HG03442 (cell line): Measurements from ENCODE around the gene MYBPHL.
A peak's percentile ranks its signal among the peaks of the same experiment; 100 is the strongest.

ENCODE experiments used
- ATAC-seq: cut with Tn5 transposase; IDR thresholded peaks from one replicate; pipeline ENCODE4 v1.9.1; 2021; ENCODE audit warnings: mild to moderate bottlenecking, moderate library complexity; ENCODE audit not compliant: unreplicated experiment

MYBPHL gene

GRCh38 chr1:109253803-109254620 lies 52.8 kb downstream of the MYBPHL start:
- no peak for ATAC-seq

GRCh38 chr1:109252893-109253802 lies 53.7 kb downstream of the MYBPHL start:
- no peak for ATAC-seq

GRCh38 chr1:109252167-109252892 lies 54.5 kb downstream of the MYBPHL start:
- no peak for ATAC-seq

DNA sequence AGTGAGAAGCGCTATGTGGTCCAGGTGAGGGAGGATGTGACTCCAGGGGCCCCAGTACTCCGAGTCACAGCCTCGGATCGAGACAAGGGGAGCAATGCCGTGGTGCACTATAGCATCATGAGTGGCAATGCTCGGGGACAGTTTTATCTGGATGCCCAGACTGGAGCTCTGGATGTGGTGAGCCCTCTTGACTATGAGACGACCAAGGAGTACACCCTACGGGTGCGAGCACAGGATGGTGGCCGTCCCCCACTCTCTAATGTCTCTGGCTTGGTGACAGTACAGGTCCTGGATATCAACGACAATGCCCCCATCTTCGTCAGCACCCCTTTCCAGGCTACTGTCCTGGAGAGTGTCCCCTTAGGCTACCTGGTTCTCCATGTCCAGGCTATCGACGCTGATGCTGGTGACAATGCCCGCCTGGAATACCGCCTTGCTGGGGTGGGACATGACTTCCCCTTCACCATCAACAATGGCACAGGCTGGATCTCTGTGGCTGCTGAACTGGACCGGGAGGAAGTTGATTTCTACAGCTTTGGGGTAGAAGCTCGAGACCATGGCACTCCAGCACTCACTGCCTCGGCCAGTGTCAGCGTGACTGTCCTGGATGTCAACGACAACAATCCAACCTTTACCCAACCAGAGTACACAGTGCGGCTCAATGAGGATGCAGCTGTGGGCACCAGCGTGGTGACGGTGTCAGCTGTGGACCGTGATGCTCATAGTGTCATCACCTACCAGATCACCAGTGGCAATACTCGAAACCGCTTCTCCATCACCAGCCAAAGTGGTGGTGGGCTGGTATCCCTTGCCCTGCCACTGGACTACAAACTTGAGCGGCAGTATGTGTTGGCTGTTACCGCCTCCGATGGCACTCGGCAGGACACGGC lies 55.3 kb downstream of the MYBPHL start:
- no peak for ATAC-seq

DNA sequence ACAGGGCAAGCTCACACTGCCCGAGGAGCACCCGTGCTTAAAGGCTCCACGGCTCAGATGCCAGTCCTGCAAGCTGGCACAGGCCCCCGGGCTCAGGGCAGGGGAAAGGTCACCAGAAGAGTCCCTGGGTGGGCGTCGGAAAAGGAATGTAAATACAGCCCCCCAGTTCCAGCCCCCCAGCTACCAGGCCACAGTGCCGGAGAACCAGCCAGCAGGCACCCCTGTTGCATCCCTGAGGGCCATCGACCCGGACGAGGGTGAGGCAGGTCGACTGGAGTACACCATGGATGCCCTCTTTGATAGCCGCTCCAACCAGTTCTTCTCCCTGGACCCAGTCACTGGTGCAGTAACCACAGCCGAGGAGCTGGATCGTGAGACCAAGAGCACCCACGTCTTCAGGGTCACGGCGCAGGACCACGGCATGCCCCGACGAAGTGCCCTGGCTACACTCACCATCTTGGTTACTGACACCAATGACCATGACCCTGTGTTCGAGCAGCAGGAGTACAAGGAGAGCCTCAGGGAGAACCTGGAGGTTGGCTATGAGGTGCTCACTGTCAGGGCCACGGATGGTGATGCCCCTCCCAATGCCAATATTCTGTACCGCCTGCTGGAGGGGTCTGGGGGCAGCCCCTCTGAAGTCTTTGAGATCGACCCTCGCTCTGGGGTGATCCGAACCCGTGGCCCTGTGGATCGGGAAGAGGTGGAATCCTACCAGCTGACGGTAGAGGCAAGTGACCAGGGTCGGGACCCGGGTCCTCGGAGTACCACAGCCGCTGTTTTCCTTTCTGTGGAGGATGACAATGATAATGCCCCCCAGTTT lies 56.1 kb downstream of the MYBPHL start:
- no peak for ATAC-seq

- peak; percentile 33 for ATAC-seq
Observed at GRCh38 chr1:109249654-109250401, 57.0 kb downstream of the MYBPHL start.

GRCh38 chr1:109248797-109249629 lies 57.8 kb downstream of the MYBPHL start, which contains the start of gene CELSR2:
Gene CELSR2 (plus strand): TSS chr1:109249539. CDS start chr1:109250080, 541 bp downstream.
- ATAC-seq, result peak; percentile 77

- no peak for ATAC-seq
Observed at GRCh38 chr1:109248444-109248796, 58.4 kb downstream of the MYBPHL start.

GRCh38 chr1:109247401-109248365 lies 59.1 kb downstream of the MYBPHL start:
- no peak for ATAC-seq

GRCh38 chr1:109246141-109246551 lies 60.7 kb downstream of the MYBPHL start:
- no peak for ATAC-seq

- no peak for ATAC-seq
Observed at GRCh38 chr1:109243860-109244552, 62.8 kb downstream of the MYBPHL start.

GRCh38 chr1:109243221-109243620 lies 63.6 kb downstream of the MYBPHL start:
- no peak for ATAC-seq

GRCh38 chr1:109242387-109242786 lies 64.4 kb downstream of the MYBPHL start:
- no peak for ATAC-seq
